Measurements from ENCODE around the gene UBR2.
"Not testable (repeated sequence)": the region's sequence is repeated elsewhere in the genome, so short reads cannot be mapped to it uniquely, and the experiment has no call there.

Gene UBR2

DNA sequence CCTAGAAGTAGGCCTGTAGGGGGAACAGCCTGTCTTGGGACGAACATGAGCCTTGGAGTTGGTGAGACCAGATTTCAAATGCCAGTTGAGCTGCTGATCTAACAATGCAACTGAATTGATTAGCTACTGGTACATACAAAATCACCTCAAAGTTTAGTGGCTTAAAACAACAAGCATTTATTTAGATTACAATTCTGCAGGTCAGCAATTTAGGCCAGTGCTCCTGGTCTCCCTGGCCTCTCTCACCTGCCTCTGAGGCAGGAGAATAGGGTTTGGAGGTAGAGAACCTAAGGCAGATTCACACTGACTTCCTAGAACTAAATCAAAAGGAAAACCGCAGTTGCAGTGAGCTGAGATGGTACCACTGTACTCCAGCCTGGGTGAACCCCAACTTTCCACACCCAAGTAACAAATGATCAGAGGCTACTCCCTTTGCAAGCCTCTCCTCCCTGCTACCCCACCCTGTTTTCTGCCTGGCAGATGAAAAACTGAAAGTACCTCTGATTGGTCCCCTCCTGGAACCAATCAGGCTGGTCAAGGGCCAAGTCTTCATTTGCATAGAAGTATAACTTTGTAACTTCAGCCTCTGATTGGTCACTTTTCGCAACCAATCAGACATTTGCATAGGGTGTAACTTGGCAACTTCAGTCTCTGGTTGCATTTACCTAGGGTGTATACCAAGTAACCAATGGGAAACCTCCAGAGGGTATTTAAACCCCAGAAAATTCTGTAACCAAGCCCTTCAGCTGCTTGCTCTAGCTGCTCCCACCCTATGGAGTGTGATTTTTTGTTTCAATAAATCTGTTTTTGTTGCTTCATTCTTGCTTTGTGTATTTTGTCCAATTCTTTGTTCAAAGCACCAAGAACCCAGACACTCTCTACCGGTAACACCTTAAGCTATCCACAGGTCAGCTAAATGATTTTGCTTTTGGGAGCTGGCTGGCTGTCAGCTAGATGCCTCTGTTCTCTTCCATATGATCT, 8.1 kb upstream of the UBR2 start:
- H3K27me3 ChIP-seq (ENCODE audit: control insufficient read depth in 1 of 2, insufficient read depth in 2 of 2, low read length in 2 of 2), result no peaks in the 10 kb centered on the region
- H3K4me3 ChIP-seq (ENCODE audit: low read length in 2 of 2), result no peak overlapping the region
- H3K27ac ChIP-seq (ENCODE audit: low read length), result no peak overlapping the region
- no peak overlapping the region for H3K9ac ChIP-seq (ENCODE audit: low read length in 2 of 2)
- H3K36me3 ChIP-seq (ENCODE audit: control insufficient read depth in 2 of 2, insufficient read depth in 2 of 2, low read length in 2 of 2), result no peaks in the 10 kb centered on the region
- H3K9me3 ChIP-seq (ENCODE audit: control insufficient read depth in 2 of 2, low read length in 2 of 2), result peaks cover 0 to 3% of the 10 kb centered on the region in 2 donors
- no peaks in the 10 kb centered on the region for H3K4me1 ChIP-seq (ENCODE audit: control insufficient read depth, insufficient read depth, low read length)

DNA sequence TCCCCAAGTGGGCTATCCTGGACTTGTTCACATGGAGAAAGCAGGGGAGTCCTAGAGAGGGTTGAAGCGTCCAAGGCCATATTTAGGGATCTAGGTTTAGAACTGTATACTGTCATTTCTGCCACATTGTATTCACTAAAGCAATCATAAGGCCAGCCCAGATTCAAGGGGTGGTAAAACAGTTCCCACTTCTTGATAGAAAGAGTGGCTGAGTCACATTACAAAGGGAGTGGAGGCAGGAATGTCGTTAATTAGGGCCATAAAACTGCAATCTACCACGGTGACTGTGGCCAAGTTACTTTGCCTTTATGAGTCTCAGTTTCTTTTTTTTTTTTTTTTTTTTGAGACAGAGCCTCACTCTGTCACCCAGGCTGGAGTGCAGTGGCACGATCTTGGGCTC, 7.4 kb upstream of the UBR2 start:
- no peak overlapping the region for H3K27ac ChIP-seq (ENCODE audit: low read length)
- H3K27me3 ChIP-seq (ENCODE audit: control insufficient read depth in 1 of 2, insufficient read depth in 2 of 2, low read length in 2 of 2), result no peaks in the 10 kb centered on the region
- no peak overlapping the region for H3K9ac ChIP-seq (ENCODE audit: low read length in 2 of 2)

DNA sequence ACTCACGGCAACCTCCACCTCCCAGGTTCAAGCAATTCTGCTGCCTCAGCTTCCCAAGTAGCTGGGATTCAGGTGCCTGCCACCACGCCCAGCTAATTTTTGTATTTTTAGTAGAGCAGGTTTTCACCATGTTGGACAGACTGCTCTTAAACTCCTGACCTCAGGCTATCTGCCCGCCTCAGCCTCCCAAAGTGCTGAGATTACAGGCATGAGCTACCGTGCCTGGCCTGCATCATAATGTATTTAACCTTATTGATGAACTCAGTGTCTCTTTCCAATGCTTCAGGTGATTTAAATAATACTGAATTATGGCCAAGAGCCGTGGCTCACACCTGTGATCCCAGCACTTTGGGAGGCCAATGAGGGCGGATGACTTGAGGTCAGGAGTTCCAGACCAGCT, 4.6 kb upstream of the UBR2 start:
- H3K4me1 ChIP-seq (ENCODE audit: control insufficient read depth, insufficient read depth, low read length); H3K4me3 ChIP-seq (ENCODE audit: low read length in 2 of 2); H3K36me3 ChIP-seq (ENCODE audit: control insufficient read depth in 2 of 2, insufficient read depth in 2 of 2, low read length in 2 of 2); H3K9ac ChIP-seq (ENCODE audit: low read length in 2 of 2); H3K9me3 ChIP-seq (ENCODE audit: control insufficient read depth in 2 of 2, low read length in 2 of 2); H3K27me3 ChIP-seq (ENCODE audit: control insufficient read depth in 1 of 2, insufficient read depth in 2 of 2, low read length in 2 of 2); H3K27ac ChIP-seq (ENCODE audit: low read length): not testable (repeated sequence)

More for the DNA sequence above, 7.4 kb upstream of the UBR2 start:
- Histone ChIP-seq H3K4me1 (ENCODE audit: control insufficient read depth, insufficient read depth, low read length) (no peaks in the 10 kb centered on the region), H3K9me3 (ENCODE audit: control insufficient read depth in 2 of 2, low read length in 2 of 2) (peaks cover 0 to 3% of the 10 kb centered on the region in 2 donors), H3K36me3 (ENCODE audit: control insufficient read depth in 2 of 2, insufficient read depth in 2 of 2, low read length in 2 of 2) (no peaks in the 10 kb centered on the region), H3K4me3 (ENCODE audit: low read length in 2 of 2) (no peak overlapping the region)

DNA sequence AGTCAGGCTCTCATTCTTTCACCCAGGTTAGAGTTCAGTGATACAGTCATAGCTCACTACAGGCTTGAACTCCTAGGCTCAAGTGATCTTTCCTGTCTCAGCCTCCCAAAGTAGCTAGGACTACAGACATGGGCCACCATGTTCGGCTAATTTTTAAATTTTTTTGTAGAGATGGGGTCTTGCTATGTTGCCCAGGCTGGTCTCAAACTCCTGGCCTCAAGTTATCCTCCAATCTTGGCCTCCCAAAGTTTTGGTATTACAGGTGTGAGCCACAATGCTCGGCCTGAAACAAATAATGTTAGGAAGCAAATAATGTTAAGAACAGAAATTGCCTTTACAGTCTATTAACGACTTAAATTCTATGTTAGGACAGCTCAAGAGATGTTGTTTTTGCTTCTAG, 1.8 kb upstream of the UBR2 start:
- Histone ChIP-seq H3K36me3 (ENCODE audit: control insufficient read depth in 2 of 2, insufficient read depth in 2 of 2, low read length in 2 of 2) (no peaks in the 10 kb centered on the region), H3K4me3 (ENCODE audit: low read length in 2 of 2) (no peak overlapping the region), H3K9me3 (ENCODE audit: control insufficient read depth in 2 of 2, low read length in 2 of 2) (no peaks in the 10 kb centered on the region), H3K27me3 (ENCODE audit: control insufficient read depth in 1 of 2, insufficient read depth in 2 of 2, low read length in 2 of 2) (no peaks in the 10 kb centered on the region), H3K27ac (ENCODE audit: low read length) (no peak overlapping the region), H3K4me1 (ENCODE audit: control insufficient read depth, insufficient read depth, low read length) (peaks cover 5% of the 10 kb centered on the region), H3K9ac (ENCODE audit: low read length in 2 of 2) (no peak overlapping the region)

DNA sequence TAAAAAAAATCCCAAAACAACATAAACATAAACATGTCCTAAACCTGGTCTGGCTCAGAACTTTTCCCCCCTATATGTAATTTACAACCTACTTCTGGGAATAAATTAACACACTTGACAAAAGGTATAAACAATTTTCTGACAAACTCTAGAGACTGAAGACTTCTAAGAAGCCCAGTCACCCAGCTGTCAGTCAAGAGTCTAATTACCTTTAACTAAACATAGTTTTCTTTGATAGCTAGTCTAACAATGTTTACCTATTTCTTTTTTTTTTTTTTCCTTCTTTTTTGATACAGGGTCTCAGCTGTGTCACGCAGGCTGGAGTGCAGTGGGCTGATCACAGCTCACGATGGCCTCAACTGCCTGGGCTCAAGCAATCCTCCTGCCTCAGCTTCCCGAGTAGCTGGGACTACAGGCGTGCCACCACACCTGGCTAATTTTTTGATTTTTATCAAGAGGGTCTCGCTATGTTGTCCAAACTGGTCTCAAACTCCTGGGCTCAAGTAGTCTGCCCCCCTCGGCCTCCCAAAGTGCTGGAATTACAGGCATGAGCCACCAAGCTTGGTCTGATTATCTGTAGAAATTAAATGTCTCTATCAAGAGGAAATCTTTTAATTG, 932 bp upstream of the UBR2 start:
- peaks cover 8% of the 10 kb centered on the region for H3K4me1 ChIP-seq (ENCODE audit: control insufficient read depth, insufficient read depth, low read length)
- H3K36me3 ChIP-seq (ENCODE audit: control insufficient read depth in 2 of 2, insufficient read depth in 2 of 2, low read length in 2 of 2), result no peaks in the 10 kb centered on the region
- no peak overlapping the region for H3K4me3 ChIP-seq (ENCODE audit: low read length in 2 of 2)
- no peak overlapping the region for H3K27ac ChIP-seq (ENCODE audit: low read length)
- H3K9ac ChIP-seq (ENCODE audit: low read length in 2 of 2), result no peak overlapping the region
- H3K27me3 ChIP-seq (ENCODE audit: control insufficient read depth in 1 of 2, insufficient read depth in 2 of 2, low read length in 2 of 2), result no peaks in the 10 kb centered on the region
- H3K9me3 ChIP-seq (ENCODE audit: control insufficient read depth in 2 of 2, low read length in 2 of 2), result no peaks in the 10 kb centered on the region

DNA sequence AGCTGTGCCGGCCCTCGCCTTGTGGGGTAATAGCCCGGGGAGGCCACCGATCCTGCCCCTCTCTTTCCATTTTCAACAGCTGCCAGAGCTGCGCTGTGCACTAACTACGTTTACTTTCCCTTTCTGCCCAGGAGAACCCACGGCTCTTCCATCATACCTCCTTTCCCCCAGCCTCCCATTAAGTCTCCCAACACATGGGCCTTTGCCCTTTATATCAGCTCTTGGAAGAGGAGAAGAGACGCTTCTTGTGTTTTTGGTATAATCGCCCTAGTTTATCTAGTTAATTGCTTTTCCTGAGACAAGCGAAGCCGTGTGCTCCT, 637 bp downstream of the UBR2 start:
- Histone ChIP-seq H3K27me3 (ENCODE audit: control insufficient read depth in 1 of 2, insufficient read depth in 2 of 2, low read length in 2 of 2) (no peaks in the 10 kb centered on the region), H3K4me3 (ENCODE audit: low read length in 2 of 2) (peak overlapping the region; percentile 95 to 99), H3K36me3 (ENCODE audit: control insufficient read depth in 2 of 2, insufficient read depth in 2 of 2, low read length in 2 of 2) (no peaks in the 10 kb centered on the region), H3K9ac (ENCODE audit: low read length in 2 of 2) (peak overlapping the region; percentile 93 to 98), H3K27ac (ENCODE audit: low read length) (peak overlapping the region; percentile 97), H3K4me1 (ENCODE audit: control insufficient read depth, insufficient read depth, low read length) (peaks cover 12% of the 10 kb centered on the region), H3K9me3 (ENCODE audit: control insufficient read depth in 2 of 2, low read length in 2 of 2) (no peaks in the 10 kb centered on the region)

DNA sequence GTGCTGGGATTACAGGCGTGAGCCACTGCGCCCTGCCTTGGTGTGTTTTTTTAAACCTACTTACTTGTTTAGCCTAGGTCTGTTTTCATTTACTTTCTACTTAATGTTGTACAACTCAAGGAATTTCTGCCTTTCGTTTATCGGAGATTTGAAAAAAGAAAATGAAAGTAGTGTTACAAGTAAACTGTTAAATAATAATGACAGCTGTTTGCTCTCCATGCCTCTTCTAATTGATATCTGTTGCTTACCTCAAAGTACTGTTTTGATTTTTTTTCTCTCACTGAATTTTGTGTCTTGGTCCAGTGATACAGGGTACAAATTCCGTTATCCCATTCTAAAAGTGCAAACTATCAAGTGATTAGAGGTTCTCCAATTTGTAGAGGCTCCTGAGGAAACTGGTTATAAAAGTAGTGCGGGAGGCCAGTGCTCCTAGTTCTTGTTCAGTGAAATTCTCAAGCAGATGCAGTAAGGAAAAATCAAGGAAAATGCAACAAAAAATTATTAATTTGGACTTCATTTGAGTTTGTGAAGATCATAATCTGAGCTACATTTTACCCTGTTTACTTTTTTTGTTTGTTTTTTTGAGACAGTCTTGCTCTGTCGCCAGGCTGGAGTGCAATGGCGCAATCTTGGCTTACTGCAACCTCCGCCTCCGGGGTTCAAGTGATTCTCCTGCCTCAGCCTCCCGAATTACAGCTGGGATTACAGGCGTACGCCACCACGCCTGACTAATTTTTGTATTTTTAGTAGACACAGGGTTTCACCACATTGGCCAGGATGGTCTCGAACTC, 2.2 kb downstream of the UBR2 start:
- peak overlapping the region in 1 of 2 donors; percentile 93 for H3K9ac ChIP-seq (ENCODE audit: low read length in 2 of 2)
- no peaks in the 10 kb centered on the region for H3K27me3 ChIP-seq (ENCODE audit: control insufficient read depth in 1 of 2, insufficient read depth in 2 of 2, low read length in 2 of 2)
- H3K27ac ChIP-seq (ENCODE audit: low read length), result no peak overlapping the region
- H3K4me1 ChIP-seq (ENCODE audit: control insufficient read depth, insufficient read depth, low read length), result peaks cover 12% of the 10 kb centered on the region
- H3K4me3 ChIP-seq (ENCODE audit: low read length in 2 of 2), result peak overlapping the region; percentile 95 to 99
- no peaks in the 10 kb centered on the region for H3K36me3 ChIP-seq (ENCODE audit: control insufficient read depth in 2 of 2, insufficient read depth in 2 of 2, low read length in 2 of 2)
- H3K9me3 ChIP-seq (ENCODE audit: control insufficient read depth in 2 of 2, low read length in 2 of 2), result no peaks in the 10 kb centered on the region

DNA sequence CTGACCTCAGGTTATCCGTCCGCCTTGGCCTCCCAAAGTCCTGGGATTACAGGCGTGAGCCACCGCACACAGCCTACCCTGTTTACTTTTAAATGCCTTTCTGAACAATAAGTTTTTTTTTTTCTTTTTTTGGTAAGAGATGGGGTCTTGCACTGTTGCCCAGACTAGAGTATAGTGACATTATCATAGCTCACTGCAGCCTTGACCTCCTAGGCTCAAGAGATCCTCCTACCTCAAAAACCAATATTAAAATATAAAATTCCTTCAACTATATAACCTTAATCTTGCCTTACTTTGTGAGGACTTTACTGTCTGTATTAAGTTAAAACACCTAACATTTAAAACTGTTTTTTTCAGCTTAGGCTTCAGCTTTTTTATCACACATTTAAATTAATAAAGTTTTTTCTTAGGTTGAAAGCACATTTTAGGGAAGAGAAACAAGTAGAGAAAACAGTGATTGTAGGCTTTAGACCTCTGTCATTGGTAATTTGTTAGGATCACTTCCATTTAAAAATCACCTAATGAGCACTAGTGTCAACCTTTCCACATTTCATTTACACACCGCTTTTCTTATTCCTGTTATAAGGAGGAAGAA, 2.9 kb downstream of the UBR2 start:
- H3K9ac ChIP-seq (ENCODE audit: low read length in 2 of 2), result no peak overlapping the region

DNA sequence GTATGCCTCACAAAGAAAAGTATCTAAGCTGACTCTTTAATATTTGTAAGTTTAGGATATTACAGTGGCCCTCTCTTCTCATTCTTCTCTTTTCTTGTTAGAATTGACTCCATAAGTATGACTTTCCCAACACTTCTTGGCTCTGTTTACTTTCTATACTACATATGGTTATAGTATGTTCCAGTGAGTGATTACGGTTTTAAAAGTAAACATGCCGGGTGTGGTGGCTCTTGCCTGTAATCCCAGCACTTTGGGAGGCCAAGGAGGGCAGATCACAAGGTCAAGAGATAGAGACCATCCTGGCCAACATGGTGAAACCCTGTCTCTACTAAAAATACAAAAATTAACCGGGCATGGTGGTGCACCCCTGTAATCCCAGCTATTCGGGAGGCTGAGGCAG, 3.4 kb downstream of the UBR2 start:
- not testable (repeated sequence) for H3K27ac ChIP-seq (ENCODE audit: low read length); H3K9me3 ChIP-seq (ENCODE audit: control insufficient read depth in 2 of 2, low read length in 2 of 2); H3K27me3 ChIP-seq (ENCODE audit: control insufficient read depth in 1 of 2, insufficient read depth in 2 of 2, low read length in 2 of 2); H3K4me3 ChIP-seq (ENCODE audit: low read length in 2 of 2); H3K36me3 ChIP-seq (ENCODE audit: control insufficient read depth in 2 of 2, insufficient read depth in 2 of 2, low read length in 2 of 2); H3K9ac ChIP-seq (ENCODE audit: low read length in 2 of 2)
- H3K4me1 ChIP-seq (ENCODE audit: control insufficient read depth, insufficient read depth, low read length), result peaks cover 15% of the 10 kb centered on the region

More for the DNA sequence above, 2.9 kb downstream of the UBR2 start:
- no peaks in the 10 kb centered on the region for H3K36me3 ChIP-seq (ENCODE audit: control insufficient read depth in 2 of 2, insufficient read depth in 2 of 2, low read length in 2 of 2)
- H3K27ac ChIP-seq (ENCODE audit: low read length), result no peak overlapping the region
- H3K4me3 ChIP-seq (ENCODE audit: low read length in 2 of 2), result no peak overlapping the region
- H3K9me3 ChIP-seq (ENCODE audit: control insufficient read depth in 2 of 2, low read length in 2 of 2), result no peaks in the 10 kb centered on the region
- peaks cover 12% of the 10 kb centered on the region for H3K4me1 ChIP-seq (ENCODE audit: control insufficient read depth, insufficient read depth, low read length)
- no peaks in the 10 kb centered on the region for H3K27me3 ChIP-seq (ENCODE audit: control insufficient read depth in 1 of 2, insufficient read depth in 2 of 2, low read length in 2 of 2)
